ENCODE results near the gene AGL. TPM values are rescaled to one million over a fixed set of nuclear protein-coding genes. Genes with fewer than 3 reads are reported as not detected.
"Not testable (repeated sequence)": the region's sequence is repeated elsewhere in the genome, so short reads cannot be mapped to it uniquely, and the experiment has no call there.

AGL gene
- total and polyA plus RNA-seq, 10 donors: 6.3 to 28.1 (median 18.1) TPM

- H3K9me3 ChIP-seq: no peaks in the 10 kb centered on the region
- H3K36me3 ChIP-seq: no peaks in the 10 kb centered on the region
- peak overlapping the region; percentile 49 to 91 (median 81) for H3K27ac ChIP-seq
- 12 to 23% (median 17%) methylated on average over 6 of the region's 6 CpGs for WGBS, 5 donors
- intact Hi-C loops (cut with DNase I; ENCODE audit: low total_unique reads): no loop called here
- no peak for DNase-seq
- TF ChIP-seq CTCF (IDR thresholded peaks at IDR 0.05 in 8 of 11, conservative IDR thresholded peaks at IDR 0.05 in 3 of 11): no peak
- peaks cover 15 to 51% (median 31%) of the 10 kb centered on the region in 6 donors for H3K4me1 ChIP-seq
- peak overlapping the region; percentile 76 to 98 (median 87) for H3K4me3 ChIP-seq
- H3K27me3 ChIP-seq (replicated peaks in 1 of 7): no peaks in the 10 kb centered on the region
These were observed 119.1 kb downstream of the AGL start for GRCh38 chr1:99969260-99969728.

GRCh38 chr1:99969729-99970621 lies 119.8 kb downstream of the AGL start, which contains the start of gene SLC35A3:
Gene SLC35A3, plus strand, starts transcription at chr1:99969996. Its CDS starts 23,559 bp downstream, at chr1:99993555.
- intact Hi-C loops (cut with DNase I; ENCODE audit: low total_unique reads): no loop called here
- TF ChIP-seq POLR2AphosphoS5 (IDR thresholded peaks at IDR 0.05) (peak; percentile 80 to 87 (median 86)), CTCF (IDR thresholded peaks at IDR 0.05 in 8 of 11, conservative IDR thresholded peaks at IDR 0.05 in 3 of 11) (no peak)

GRCh38 chr1:99970713-99971255 lies 120.6 kb downstream of the AGL start:
- 57 to 60% (median 59%) methylated on average over 7 of the region's 7 CpGs for WGBS, 5 donors
- no peak for TF ChIP-seq CTCF (IDR thresholded peaks at IDR 0.05 in 8 of 11, conservative IDR thresholded peaks at IDR 0.05 in 3 of 11)
- TF ChIP-seq POLR2AphosphoS5 (IDR thresholded peaks at IDR 0.05): no peak
- no peak for TF ChIP-seq POLR2A (IDR thresholded peaks at IDR 0.05)
- Histone ChIP-seq H3K4me1 (peaks cover 15 to 51% (median 31%) of the 10 kb centered on the region in 6 donors), H3K27me3 (replicated peaks in 1 of 7) (no peaks in the 10 kb centered on the region), H3K4me3 (peak overlapping the region; percentile 76 to 98 (median 87)), H3K27ac (peak overlapping the region in 7 of 8 donors; percentile 49 to 91 (median 82)), H3K9me3 (no peaks in the 10 kb centered on the region), H3K36me3 (peaks cover 0 to 15% (median 7%) of the 10 kb centered on the region in 6 donors)
- intact Hi-C loops (cut with DNase I; ENCODE audit: low total_unique reads): no loop called here
- DNase-seq: no peak

More at GRCh38 chr1:99969729-99970621, 119.8 kb downstream of the AGL start, which contains the start of gene SLC35A3:
- DNase-seq: peak; percentile 96
- peaks cover 15 to 51% (median 31%) of the 10 kb centered on the region in 6 donors for H3K4me1 ChIP-seq
- WGBS, 5 donors: 0 to 2% (median 1%) methylated on average over 58 to 74 of the region's 74 CpGs
- no peaks in the 10 kb centered on the region for H3K27me3 ChIP-seq (replicated peaks in 1 of 7)
- H3K27ac ChIP-seq: peak within 1 kb of the TSS; percentile 49 to 91 (median 81)
- no peaks in the 10 kb centered on the region for H3K9me3 ChIP-seq
- H3K36me3 ChIP-seq: peaks cover 0 to 6% (median 1%) of the 10 kb centered on the region in 6 donors
- H3K4me3 ChIP-seq: peak within 1 kb of the TSS; percentile 76 to 98 (median 87)

- 95 to 97% (median 96%) methylated on average over 7 of the region's 7 CpGs for WGBS, 5 donors
- H3K36me3 ChIP-seq: peaks cover 0 to 27% (median 8%) of the 10 kb centered on the region in 6 donors
- peaks cover 15 to 51% (median 31%) of the 10 kb centered on the region in 6 donors for H3K4me1 ChIP-seq
- H3K27ac ChIP-seq; H3K9me3 ChIP-seq; DNase-seq; intact Hi-C loops (cut with DNase I; ENCODE audit: low total_unique reads); H3K27me3 ChIP-seq (replicated peaks in 1 of 7); H3K4me3 ChIP-seq: not testable (repeated sequence)
These were observed 121.9 kb downstream of the AGL start for GRCh38 chr1:99972066-99972465.

Small RNA genes lying within 50 kb of the gene (small RNA-seq; reads per million reads assigned to genes)
- 0 reads per million in 4 donors for gene AC096949.1

Other genes with a start within 250 kb of the AGL start
- gene PALMD, start 204.2 kb upstream of the AGL start, total RNA-seq: 10 to 100 TPM in 3 of 7 donors, 1 to 10 TPM in 4; 2.9 to 16.8 (median 7.9) TPM
- gene PALMD, start 204.2 kb upstream of the AGL start, polyA plus RNA-seq: 10 to 100 TPM in 1 of 3 donors, 1 to 10 TPM in 2; 4.6 to 12.7 (median 5.4) TPM
- 1 to 10 TPM; 2.5 to 7.3 (median 5.4) TPM for gene FRRS1, start 83.7 kb upstream of the AGL start, total RNA-seq
- gene FRRS1, start 83.7 kb upstream of the AGL start, polyA plus RNA-seq: under 1 TPM; 0.13 to 0.99 (median 0.18) TPM
- 10 to 100 TPM; 17.0 to 26.5 (median 25.0) TPM for gene SLC35A3, start 119.6 kb downstream of the AGL start, total RNA-seq
- gene SLC35A3, start 119.6 kb downstream of the AGL start, polyA plus RNA-seq: 10 to 100 TPM in 1 of 3 donors, 1 to 10 TPM in 2; 7.2 to 11.5 (median 8.1) TPM

All from spleen (tissue), 11 donors.